ENCODE data around the gene TSPAN4. TPM values are rescaled to one million over a fixed set of nuclear protein-coding genes. Genes with fewer than 3 reads are reported as not detected.

The TSPAN4 gene
- total and polyA plus RNA-seq, 9 of the 15 experiments (the other 6 are each of a cell fraction or from before 2014, with no cell fraction given): 0.07 to 31.0 (median 15.7) TPM

GRCh38 chr11:910589-911030 lies 68.0 kb downstream of the TSPAN4 start, which contains the start of gene CHID1 (continued):
- TF ChIP-seq ZNF318 (IDR thresholded peaks at IDR 0.05; ENCODE audit: borderline replicate concordance in 1 of 2, low read depth in 1 of 2) (no peak), C11orf30 (IDR thresholded peaks at IDR 0.05; ENCODE audit: low read depth) (peak; percentile 59; the same call in 1 of the 2 replicates), ZNF586 (CRISPR knock-in tag; conservative IDR thresholded peaks at IDR 0.05) (no peak), ARID2 (IDR thresholded peaks at IDR 0.05) (no peak), SMAD2 (IDR thresholded peaks at IDR 0.05; ENCODE audit: low read depth, low read length) (no peak), BHLHE40 (IDR thresholded peaks at IDR 0.05; ENCODE audit: low read length) (no peak), POLR2B (IDR thresholded peaks at IDR 0.05; ENCODE audit: low read depth, partially characterized antibody) (peak; percentile 46), HDAC2 (IDR thresholded peaks at IDR 0.05) (no peak), NCOA4 (IDR thresholded peaks at IDR 0.05; ENCODE audit: partially characterized antibody) (no peak), UBTF (IDR thresholded peaks at IDR 0.05; ENCODE audit: borderline replicate concordance in 1 of 2, low read depth in 2 of 2, low read length in 2 of 2) (no peak), TEAD1 (CRISPR knock-in tag; IDR thresholded peaks at IDR 0.05) (peak in 1 of 2 experiments; percentile 23; a peak in 1 of 4 replicates), CCNT2 (IDR thresholded peaks at IDR 0.05; ENCODE audit: borderline replicate concordance, extremely low read depth, insufficient read length, low read depth, low read length) (peak; percentile 60), SP2 (IDR thresholded peaks at IDR 0.05; ENCODE audit: extremely low read depth, low read depth, low read length, poor library complexity, severe bottlenecking) (peak; percentile 49), NFIC (IDR thresholded peaks at IDR 0.05) (no peak), TGIF2 (CRISPR knock-in tag; IDR thresholded peaks at IDR 0.05) (no peak), E2F3 (CRISPR knock-in tag; IDR thresholded peaks at IDR 0.05) (no peak), XRCC5 (IDR thresholded peaks at IDR 0.05; ENCODE audit: low read depth, low read length) (no peak), SMARCA4 (IDR thresholded peaks at IDR 0.05) (no peak), RHOXF2B (CRISPR knock-in tag; conservative IDR thresholded peaks at IDR 0.05) (no peak), MTF1 (CRISPR knock-in tag; IDR thresholded peaks at IDR 0.05; ENCODE audit: borderline replicate concordance) (no peak)

All from K562 (cell line).